GM10266 (cell line): Measurements from ENCODE around the gene REST.

Experiments used
- DNase-seq: peaks from one replicate; pipeline ENCODE4 v3.0.0; 2012; ENCODE audit errors: extremely low spot score
- CTCF ChIP-seq: IDR thresholded peaks from 2 replicates; pipeline ENCODE4 v1.5.1; 2012; ENCODE audit warnings: mild to moderate bottlenecking, low read depth; ENCODE audit not compliant: control insufficient read depth, insufficient read depth; ENCODE audit errors: missing control alignments

REST gene

GRCh38 chr4:56979421-56980072 is 71.8 kb downstream of the REST start:
- TF ChIP-seq CTCF, result no peak
- DNase-seq, result no peak

DNA sequence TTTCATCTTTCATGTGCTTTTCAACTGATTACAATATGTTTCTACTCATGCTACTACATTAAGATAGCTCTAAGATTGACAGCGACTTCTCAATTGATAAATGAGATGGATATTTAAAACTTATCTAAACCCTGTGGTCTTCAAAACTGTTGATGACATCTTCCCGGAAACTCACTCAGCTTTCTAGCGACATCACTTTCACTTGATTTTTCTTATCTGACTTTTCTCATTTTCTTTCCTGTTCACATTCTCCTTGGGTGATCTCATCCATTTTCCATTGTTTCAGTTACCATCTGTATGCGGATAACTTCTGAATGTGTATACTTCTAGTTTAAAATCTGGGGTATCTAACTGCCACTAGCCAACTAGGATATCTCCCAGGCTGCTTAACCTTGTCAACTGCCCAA is 74.1 kb downstream of the REST start:
- DNase-seq, result no peak

DNA sequence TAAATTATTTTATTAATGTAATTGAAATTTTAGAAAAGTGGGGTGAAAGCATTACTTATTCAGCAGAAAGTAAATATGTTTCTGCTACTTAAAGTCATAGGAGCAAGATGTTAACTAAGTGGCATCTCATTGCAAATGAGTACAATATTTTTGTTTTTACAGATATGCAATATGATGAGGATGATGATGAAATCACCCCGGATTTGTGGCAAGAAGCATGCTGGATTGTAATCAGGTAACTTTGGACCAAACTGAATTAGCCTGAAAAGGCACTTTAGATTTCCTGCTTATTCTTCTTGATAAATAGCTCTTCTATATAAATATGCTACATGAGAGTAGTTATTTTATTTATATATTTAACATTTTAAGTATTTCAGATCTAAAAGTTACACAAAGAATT is 78.5 kb downstream of the REST start:
- DNase-seq, result no peak
- no peak for TF ChIP-seq CTCF

More for the DNA sequence above, 74.1 kb downstream of the REST start:
- TF ChIP-seq CTCF, result no peak

DNA sequence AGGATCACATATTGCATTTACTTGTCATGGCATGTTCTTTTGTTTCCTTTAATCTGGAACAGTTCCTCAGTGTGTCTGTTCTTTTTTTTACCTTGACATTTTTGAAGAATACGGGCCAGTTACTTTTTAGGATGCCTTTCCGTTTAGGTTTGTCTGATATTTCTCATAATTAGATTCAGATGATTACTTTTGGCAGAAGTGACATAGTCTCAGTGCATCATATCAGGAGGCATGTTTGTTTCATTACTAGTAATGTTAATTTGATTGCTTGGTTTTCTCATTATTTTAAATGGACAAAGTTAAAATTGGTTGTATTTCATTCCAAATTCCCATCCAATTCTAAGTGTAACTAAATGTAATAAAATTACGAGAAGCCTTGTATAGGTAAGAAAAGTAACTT is 79.3 kb downstream of the REST start:
- no peak for TF ChIP-seq CTCF
- DNase-seq, result no peak

GRCh38 chr4:56990109-56990905 is 82.6 kb downstream of the REST start:
- DNase-seq, result no peak
- no peak for TF ChIP-seq CTCF

DNA sequence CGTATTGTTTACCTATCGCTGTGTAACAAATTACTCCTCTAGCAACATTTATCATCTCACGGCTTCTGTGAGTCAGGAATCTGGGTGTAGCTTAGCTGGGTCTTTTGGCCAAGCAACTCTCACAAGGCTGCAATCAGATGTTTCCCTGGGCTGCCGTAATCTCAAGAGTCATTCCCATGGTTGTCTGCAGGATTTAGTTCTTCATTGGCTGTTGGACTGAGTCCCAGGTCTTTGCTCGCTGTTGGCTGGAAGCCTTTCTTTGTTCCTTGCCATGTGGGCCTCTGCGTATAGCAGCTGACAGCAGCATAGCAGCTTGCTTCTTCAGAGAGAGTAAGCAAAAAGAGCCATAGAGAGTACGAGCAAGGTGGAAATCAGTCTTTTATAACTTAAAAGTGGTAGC is 87.8 kb downstream of the REST start:
- no peak for TF ChIP-seq CTCF
- no peak for DNase-seq

- DNase-seq, result no peak
- no peak for TF ChIP-seq CTCF
Measured at GRCh38 chr4:56999751-57000150, 92.1 kb downstream of the REST start.
